ENCODE measurements around the gene RNASE4.

DNA sequence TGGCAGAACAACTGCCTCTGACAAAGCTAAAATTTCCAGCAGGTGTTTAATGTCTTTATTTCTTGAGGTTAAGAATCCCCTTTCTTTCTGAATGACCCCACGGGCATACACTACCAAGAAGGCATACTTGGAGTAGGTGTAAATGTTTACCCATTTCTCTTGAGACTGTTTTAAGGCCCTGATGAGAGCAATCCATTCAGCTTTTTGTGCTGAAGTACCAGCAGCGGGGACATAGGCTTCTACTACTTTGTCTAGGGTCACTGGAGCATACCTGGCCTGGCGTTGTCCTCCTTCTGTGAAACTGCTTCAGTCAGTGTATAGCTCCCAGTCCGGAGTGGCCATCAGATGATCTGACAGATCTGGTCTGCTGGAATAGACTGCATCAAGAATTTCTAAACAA lies 26.9 kb downstream of the RNASE4 start:
- no peak for TF ChIP-seq POLR2A (IDR thresholded peaks at IDR 0.05)
- TF ChIP-seq, protein P1, sequence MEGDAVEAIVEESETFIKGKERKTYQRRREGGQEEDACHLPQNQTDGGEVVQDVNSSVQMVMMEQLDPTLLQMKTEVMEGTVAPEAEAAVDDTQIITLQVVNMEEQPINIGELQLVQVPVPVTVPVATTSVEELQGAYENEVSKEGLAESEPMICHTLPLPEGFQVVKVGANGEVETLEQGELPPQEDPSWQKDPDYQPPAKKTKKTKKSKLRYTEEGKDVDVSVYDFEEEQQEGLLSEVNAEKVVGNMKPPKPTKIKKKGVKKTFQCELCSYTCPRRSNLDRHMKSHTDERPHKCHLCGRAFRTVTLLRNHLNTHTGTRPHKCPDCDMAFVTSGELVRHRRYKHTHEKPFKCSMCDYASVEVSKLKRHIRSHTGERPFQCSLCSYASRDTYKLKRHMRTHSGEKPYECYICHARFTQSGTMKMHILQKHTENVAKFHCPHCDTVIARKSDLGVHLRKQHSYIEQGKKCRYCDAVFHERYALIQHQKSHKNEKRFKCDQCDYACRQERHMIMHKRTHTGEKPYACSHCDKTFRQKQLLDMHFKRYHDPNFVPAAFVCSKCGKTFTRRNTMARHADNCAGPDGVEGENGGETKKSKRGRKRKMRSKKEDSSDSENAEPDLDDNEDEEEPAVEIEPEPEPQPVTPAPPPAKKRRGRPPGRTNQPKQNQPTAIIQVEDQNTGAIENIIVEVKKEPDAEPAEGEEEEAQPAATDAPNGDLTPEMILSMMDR (IDR thresholded peaks at IDR 0.05 in 8 of 11, conservative IDR thresholded peaks at IDR 0.05 in 3 of 11), result no peak
